ENCODE data around the gene ZNF467. TPM values are rescaled to one million over a fixed set of nuclear protein-coding genes. Genes with fewer than 3 reads are reported as not detected.

The ZNF467 gene
- total RNA-seq, 1 donor from 2014 or later, result 0.17 TPM

DNA sequence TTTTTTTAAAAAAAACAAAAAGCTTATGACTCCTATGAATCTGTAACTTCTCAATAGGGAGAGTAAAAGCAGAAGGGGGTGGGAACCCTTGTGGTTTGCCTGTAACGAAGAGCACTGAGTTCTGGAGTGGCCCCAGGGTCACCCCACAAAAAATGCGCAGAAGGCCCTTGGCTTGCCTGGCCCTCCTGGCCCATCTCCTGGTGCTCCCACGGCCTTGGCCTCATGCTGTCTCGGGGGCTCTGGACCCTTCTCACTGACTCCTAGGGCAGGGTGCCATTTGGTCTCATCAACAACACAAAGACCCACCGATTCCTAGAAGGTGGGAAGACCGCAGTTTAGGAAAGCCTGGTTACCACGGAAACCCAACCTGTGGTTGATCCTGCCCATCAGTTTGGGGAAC is 40.8 kb downstream of the ZNF467 start:
- H3K4me3 ChIP-seq, result no peak overlapping the region
- peaks cover 8% of the 10 kb centered on the region for H3K4me1 Mint-ChIP-seq
- TF ChIP-seq, protein P1, sequence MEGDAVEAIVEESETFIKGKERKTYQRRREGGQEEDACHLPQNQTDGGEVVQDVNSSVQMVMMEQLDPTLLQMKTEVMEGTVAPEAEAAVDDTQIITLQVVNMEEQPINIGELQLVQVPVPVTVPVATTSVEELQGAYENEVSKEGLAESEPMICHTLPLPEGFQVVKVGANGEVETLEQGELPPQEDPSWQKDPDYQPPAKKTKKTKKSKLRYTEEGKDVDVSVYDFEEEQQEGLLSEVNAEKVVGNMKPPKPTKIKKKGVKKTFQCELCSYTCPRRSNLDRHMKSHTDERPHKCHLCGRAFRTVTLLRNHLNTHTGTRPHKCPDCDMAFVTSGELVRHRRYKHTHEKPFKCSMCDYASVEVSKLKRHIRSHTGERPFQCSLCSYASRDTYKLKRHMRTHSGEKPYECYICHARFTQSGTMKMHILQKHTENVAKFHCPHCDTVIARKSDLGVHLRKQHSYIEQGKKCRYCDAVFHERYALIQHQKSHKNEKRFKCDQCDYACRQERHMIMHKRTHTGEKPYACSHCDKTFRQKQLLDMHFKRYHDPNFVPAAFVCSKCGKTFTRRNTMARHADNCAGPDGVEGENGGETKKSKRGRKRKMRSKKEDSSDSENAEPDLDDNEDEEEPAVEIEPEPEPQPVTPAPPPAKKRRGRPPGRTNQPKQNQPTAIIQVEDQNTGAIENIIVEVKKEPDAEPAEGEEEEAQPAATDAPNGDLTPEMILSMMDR (IDR thresholded peaks at IDR 0.05), result no peak
- no peak for TF ChIP-seq EZH2 (IDR thresholded peaks at IDR 0.05)
- TF ChIP-seq EZH2phosphoT487 (IDR thresholded peaks at IDR 0.05), result no peak
- H3K9me3 Mint-ChIP-seq, result no peaks in the 10 kb centered on the region
- no peaks in the 10 kb centered on the region for H3K79me2 ChIP-seq (ENCODE audit: low read depth)
- peaks cover 2% of the 10 kb centered on the region for H3K36me3 Mint-ChIP-seq
- no peak overlapping the region for H3K4me2 ChIP-seq
- no peaks in the 10 kb centered on the region for H3K9me3 ChIP-seq (ENCODE audit: low read depth)
- no peaks in the 10 kb centered on the region for H3K36me3 ChIP-seq
- no peak overlapping the region for H3K27ac Mint-ChIP-seq
- H3K27ac ChIP-seq, result no peak overlapping the region
- H3K27me3 Mint-ChIP-seq (ENCODE audit: insufficient read depth, low read depth), result peaks cover 3% of the 10 kb centered on the region
- no peaks in the 10 kb centered on the region for H3F3A ChIP-seq (ENCODE audit: low read depth)
- no peak for DNase-seq (ENCODE audit: low spot score)
- peaks cover 8% of the 10 kb centered on the region for H3K27me3 ChIP-seq
- H3K9ac ChIP-seq, result no peak overlapping the region
- no peak overlapping the region for H2AFZ ChIP-seq (replicated peaks)
- peaks cover 2% of the 10 kb centered on the region for H4K20me1 ChIP-seq (ENCODE audit: low read depth)
- no peaks in the 10 kb centered on the region for H3K4me1 ChIP-seq
- H3K4me3 Mint-ChIP-seq, result no peak overlapping the region

- Histone ChIP-seq H3K9ac (no peak overlapping the region), H3K4me1 (no peaks in the 10 kb centered on the region), H3K79me2 (ENCODE audit: low read depth) (no peaks in the 10 kb centered on the region), H4K20me1 (ENCODE audit: low read depth) (peaks cover 2% of the 10 kb centered on the region), H3F3A (ENCODE audit: low read depth) (no peaks in the 10 kb centered on the region), H3K4me2 (no peak overlapping the region), H3K27me3 (peaks cover 6% of the 10 kb centered on the region), H3K36me3 (no peaks in the 10 kb centered on the region), H3K9me3 (ENCODE audit: low read depth) (no peaks in the 10 kb centered on the region), H3K4me3 (no peak overlapping the region), H3K27ac (no peak overlapping the region), H2AFZ (replicated peaks) (no peak overlapping the region)
- H3K4me3 Mint-ChIP-seq, result no peak overlapping the region
- no peak overlapping the region for H3K27ac Mint-ChIP-seq
- no peaks in the 10 kb centered on the region for H3K9me3 Mint-ChIP-seq
- H3K27me3 Mint-ChIP-seq (ENCODE audit: insufficient read depth, low read depth), result peaks cover 3% of the 10 kb centered on the region
- H3K4me1 Mint-ChIP-seq, result peaks cover 10% of the 10 kb centered on the region
- H3K36me3 Mint-ChIP-seq, result peaks cover 4% of the 10 kb centered on the region
- DNase-seq (ENCODE audit: low spot score), result no peak
- TF ChIP-seq, protein P1 (IDR thresholded peaks at IDR 0.05), result no peak
- no peak for TF ChIP-seq EZH2 (IDR thresholded peaks at IDR 0.05)
- TF ChIP-seq EZH2phosphoT487 (IDR thresholded peaks at IDR 0.05), result no peak
Measured at GRCh38 chr7:149732111-149732561, 41.3 kb downstream of the ZNF467 start.

DNA sequence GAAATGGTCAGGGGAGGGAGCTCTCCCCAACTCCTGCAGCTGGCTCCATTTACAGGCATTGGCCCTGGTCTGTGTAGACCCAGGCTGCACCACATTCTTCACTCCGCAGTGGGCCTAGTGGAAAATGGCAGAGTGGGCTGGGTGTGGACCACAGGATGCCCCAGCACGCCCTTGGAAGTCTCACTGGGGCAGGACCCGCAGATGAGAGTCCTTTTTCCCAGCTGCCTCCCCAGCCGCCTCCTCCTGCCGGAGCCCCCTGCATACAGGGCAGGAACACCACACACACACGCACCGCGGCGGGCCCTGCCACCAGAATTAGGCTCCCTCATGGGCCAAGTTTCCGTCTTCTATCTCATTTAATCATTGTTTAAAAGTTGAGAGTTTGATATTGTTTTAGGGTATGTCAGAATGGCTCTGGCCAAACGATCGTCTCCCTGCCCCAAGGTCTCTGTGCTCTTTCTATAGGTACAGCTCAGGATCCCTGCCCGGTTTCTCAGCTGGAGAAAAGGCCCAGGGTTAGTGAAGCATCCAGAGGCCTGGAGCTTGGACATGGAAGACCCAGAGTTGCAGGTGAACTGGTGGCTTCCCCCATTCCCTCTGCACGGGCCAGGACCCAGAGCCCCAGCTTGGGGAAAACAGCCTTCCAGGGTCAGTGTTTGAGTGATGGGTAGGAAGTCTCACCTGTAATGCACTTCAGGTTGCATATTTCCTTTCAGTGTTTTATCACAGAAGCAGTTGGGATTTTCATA is 42.0 kb downstream of the ZNF467 start:
- H3K4me3 Mint-ChIP-seq, result no peak overlapping the region
- H3K9me3 ChIP-seq (ENCODE audit: low read depth), result no peaks in the 10 kb centered on the region
- H3K27me3 Mint-ChIP-seq (ENCODE audit: insufficient read depth, low read depth), result peaks cover 3% of the 10 kb centered on the region
- no peak overlapping the region for H3K9ac ChIP-seq
- TF ChIP-seq EZH2phosphoT487 (IDR thresholded peaks at IDR 0.05) (no peak), EZH2 (IDR thresholded peaks at IDR 0.05) (no peak)
- TF ChIP-seq, protein P1 (IDR thresholded peaks at IDR 0.05), result no peak
- H3K4me2 ChIP-seq, result no peak overlapping the region
- no peak overlapping the region for H3K4me3 ChIP-seq
- no peaks in the 10 kb centered on the region for H3K79me2 ChIP-seq (ENCODE audit: low read depth)
- H3F3A ChIP-seq (ENCODE audit: low read depth), result no peaks in the 10 kb centered on the region
- no peaks in the 10 kb centered on the region for H3K4me1 ChIP-seq
- no peak overlapping the region for H3K27ac Mint-ChIP-seq
- H3K9me3 Mint-ChIP-seq, result no peaks in the 10 kb centered on the region
- no peaks in the 10 kb centered on the region for H3K27me3 ChIP-seq
- no peak overlapping the region for H2AFZ ChIP-seq (replicated peaks)
- H3K36me3 ChIP-seq, result no peaks in the 10 kb centered on the region
- H3K27ac ChIP-seq, result no peak overlapping the region
- no peak for DNase-seq (ENCODE audit: low spot score)
- H4K20me1 ChIP-seq (ENCODE audit: low read depth), result peaks cover 2% of the 10 kb centered on the region
- peaks cover 6% of the 10 kb centered on the region for H3K4me1 Mint-ChIP-seq
- peaks cover 8% of the 10 kb centered on the region for H3K36me3 Mint-ChIP-seq
